ENCODE measurements around the gene BBIP1.

The BBIP1 gene

GRCh38 chr10:110962443-110962842 lies 43.5 kb upstream of the BBIP1 start:
- no peak overlapping the region for H3K4me3 ChIP-seq (ENCODE audit: insufficient read length, low read depth)
- H3K9ac ChIP-seq (ENCODE audit: insufficient read length, low read depth), result no peak overlapping the region
- H3K4me1 ChIP-seq (ENCODE audit: insufficient read depth, insufficient read length), result no peaks in the 10 kb centered on the region
- DNase-seq (ENCODE audit: low read depth, low spot score), result no peak
- no peaks in the 10 kb centered on the region for H3K27me3 ChIP-seq (ENCODE audit: insufficient read depth, insufficient read length)
- no peak for TF ChIP-seq ZNF274 (IDR thresholded peaks at IDR 0.05; ENCODE audit: low read depth, low read length)
- H3K36me3 ChIP-seq (ENCODE audit: insufficient read depth, insufficient read length, low read length), result no peaks in the 10 kb centered on the region
- no peaks in the 10 kb centered on the region for H3K9me3 ChIP-seq (ENCODE audit: insufficient read depth, low read length)

- TF ChIP-seq ZNF274 (IDR thresholded peaks at IDR 0.05; ENCODE audit: low read depth, low read length), result no peak
- TF ChIP-seq SUZ12 (IDR thresholded peaks at IDR 0.05; ENCODE audit: extremely low read depth, insufficient read depth, insufficient read length), result no peak
- no peak for TF ChIP-seq YY1 (IDR thresholded peaks at IDR 0.05; ENCODE audit: insufficient read depth, insufficient read length)
- Histone ChIP-seq H3K9ac (ENCODE audit: insufficient read length, low read depth) (no peak overlapping the region), H3K4me3 (ENCODE audit: insufficient read length, low read depth) (no peak overlapping the region), H3K4me1 (ENCODE audit: insufficient read depth, insufficient read length) (no peaks in the 10 kb centered on the region), H3K9me3 (ENCODE audit: insufficient read depth, low read length) (no peaks in the 10 kb centered on the region), H3K27me3 (ENCODE audit: insufficient read depth, insufficient read length) (no peaks in the 10 kb centered on the region), H3K36me3 (ENCODE audit: insufficient read depth, insufficient read length, low read length) (no peaks in the 10 kb centered on the region)
- no peak for DNase-seq (ENCODE audit: low read depth, low spot score)
Observed at GRCh38 chr10:110960333-110960712, 41.3 kb upstream of the BBIP1 start.

- Histone ChIP-seq H3K36me3 (ENCODE audit: insufficient read depth, insufficient read length, low read length) (no peaks in the 10 kb centered on the region), H3K27me3 (ENCODE audit: insufficient read depth, insufficient read length) (no peaks in the 10 kb centered on the region), H3K4me1 (ENCODE audit: insufficient read depth, insufficient read length) (no peaks in the 10 kb centered on the region), H3K9me3 (ENCODE audit: insufficient read depth, low read length) (no peaks in the 10 kb centered on the region), H3K4me3 (ENCODE audit: insufficient read length, low read depth) (no peak overlapping the region), H3K9ac (ENCODE audit: insufficient read length, low read depth) (no peak overlapping the region)
- TF ChIP-seq YY1 (IDR thresholded peaks at IDR 0.05; ENCODE audit: insufficient read depth, insufficient read length), result no peak
- no peak for TF ChIP-seq ZNF274 (IDR thresholded peaks at IDR 0.05; ENCODE audit: low read depth, low read length)
- no peak for TF ChIP-seq SUZ12 (IDR thresholded peaks at IDR 0.05; ENCODE audit: extremely low read depth, insufficient read depth, insufficient read length)
- no peak for DNase-seq (ENCODE audit: low read depth, low spot score)
Observed at GRCh38 chr10:110959379-110960332, 40.7 kb upstream of the BBIP1 start.

GRCh38 chr10:110957606-110958005 lies 38.6 kb upstream of the BBIP1 start:
- H3K36me3 ChIP-seq (ENCODE audit: insufficient read depth, insufficient read length, low read length), result no peaks in the 10 kb centered on the region
- H3K9me3 ChIP-seq (ENCODE audit: insufficient read depth, low read length), result no peaks in the 10 kb centered on the region
- H3K4me1 ChIP-seq (ENCODE audit: insufficient read depth, insufficient read length), result no peaks in the 10 kb centered on the region
- H3K27me3 ChIP-seq (ENCODE audit: insufficient read depth, insufficient read length), result no peaks in the 10 kb centered on the region
- no peak for TF ChIP-seq SUZ12 (IDR thresholded peaks at IDR 0.05; ENCODE audit: extremely low read depth, insufficient read depth, insufficient read length)
- no peak for TF ChIP-seq YY1 (IDR thresholded peaks at IDR 0.05; ENCODE audit: insufficient read depth, insufficient read length)
- no peak for TF ChIP-seq ZNF274 (IDR thresholded peaks at IDR 0.05; ENCODE audit: low read depth, low read length)
- H3K9ac ChIP-seq (ENCODE audit: insufficient read length, low read depth), result no peak overlapping the region
- no peak for DNase-seq (ENCODE audit: low read depth, low spot score)
- no peak overlapping the region for H3K4me3 ChIP-seq (ENCODE audit: insufficient read length, low read depth)

GRCh38 chr10:110951381-110951780 lies 32.4 kb upstream of the BBIP1 start:
- TF ChIP-seq YY1 (IDR thresholded peaks at IDR 0.05; ENCODE audit: insufficient read depth, insufficient read length), result no peak
- H3K4me1 ChIP-seq (ENCODE audit: insufficient read depth, insufficient read length), result no peaks in the 10 kb centered on the region
- H3K36me3 ChIP-seq (ENCODE audit: insufficient read depth, insufficient read length, low read length), result peaks cover 3% of the 10 kb centered on the region
- no peak overlapping the region for H3K9ac ChIP-seq (ENCODE audit: insufficient read length, low read depth)
- H3K27me3 ChIP-seq (ENCODE audit: insufficient read depth, insufficient read length), result no peaks in the 10 kb centered on the region
- no peak for DNase-seq (ENCODE audit: low read depth, low spot score)
- H3K4me3 ChIP-seq (ENCODE audit: insufficient read length, low read depth), result no peak overlapping the region
- H3K9me3 ChIP-seq (ENCODE audit: insufficient read depth, low read length), result no peaks in the 10 kb centered on the region

- Histone ChIP-seq H3K9me3 (ENCODE audit: insufficient read depth, low read length) (no peaks in the 10 kb centered on the region), H3K4me3 (ENCODE audit: insufficient read length, low read depth) (no peak overlapping the region), H3K4me1 (ENCODE audit: insufficient read depth, insufficient read length) (no peaks in the 10 kb centered on the region), H3K27me3 (ENCODE audit: insufficient read depth, insufficient read length) (no peaks in the 10 kb centered on the region), H3K9ac (ENCODE audit: insufficient read length, low read depth) (no peak overlapping the region), H3K36me3 (ENCODE audit: insufficient read depth, insufficient read length, low read length) (peaks cover under 1% of the 10 kb centered on the region)
- TF ChIP-seq ZNF274 (IDR thresholded peaks at IDR 0.05; ENCODE audit: low read depth, low read length) (no peak), YY1 (IDR thresholded peaks at IDR 0.05; ENCODE audit: insufficient read depth, insufficient read length) (no peak), SUZ12 (IDR thresholded peaks at IDR 0.05; ENCODE audit: extremely low read depth, insufficient read depth, insufficient read length) (no peak)
- no peak for DNase-seq (ENCODE audit: low read depth, low spot score)
Observed at GRCh38 chr10:110947061-110947595, 28.1 kb upstream of the BBIP1 start.

- Histone ChIP-seq H3K9ac (ENCODE audit: insufficient read length, low read depth) (no peak overlapping the region), H3K36me3 (ENCODE audit: insufficient read depth, insufficient read length, low read length) (no peaks in the 10 kb centered on the region), H3K4me3 (ENCODE audit: insufficient read length, low read depth) (no peak overlapping the region), H3K27me3 (ENCODE audit: insufficient read depth, insufficient read length) (no peaks in the 10 kb centered on the region), H3K9me3 (ENCODE audit: insufficient read depth, low read length) (no peaks in the 10 kb centered on the region), H3K4me1 (ENCODE audit: insufficient read depth, insufficient read length) (no peaks in the 10 kb centered on the region)
- DNase-seq (ENCODE audit: low read depth, low spot score), result no peak
- TF ChIP-seq SUZ12 (IDR thresholded peaks at IDR 0.05; ENCODE audit: extremely low read depth, insufficient read depth, insufficient read length), result no peak
- no peak for TF ChIP-seq ZNF274 (IDR thresholded peaks at IDR 0.05; ENCODE audit: low read depth, low read length)
- TF ChIP-seq YY1 (IDR thresholded peaks at IDR 0.05; ENCODE audit: insufficient read depth, insufficient read length), result no peak
Observed at GRCh38 chr10:110946496-110946895, 27.5 kb upstream of the BBIP1 start.

Data from NT2/D1 (cell line).